ENCODE data around the gene ADAMTSL4. TPM values are rescaled to one million over a fixed set of nuclear protein-coding genes. Genes with fewer than 3 reads are reported as not detected.

Gene ADAMTSL4
- total and polyA plus RNA-seq, 5 donors from 2014 or later = 0.12 to 0.22 TPM; not detected in 3

Other genes starting within 250 kb of the ADAMTSL4 start
- gene PRPF3, start 227.9 kb upstream of the ADAMTSL4 start, total RNA-seq = 106 TPM
- gene PRPF3, start 227.9 kb upstream of the ADAMTSL4 start, polyA plus RNA-seq = 10 to 100 TPM; 13.4 to 19.7 (median 17.0) TPM
- gene RPRD2, start 185.3 kb upstream of the ADAMTSL4 start, total RNA-seq = 51.3 TPM
- gene RPRD2, start 185.3 kb upstream of the ADAMTSL4 start, polyA plus RNA-seq = 10 to 100 TPM; 24.0 to 34.0 (median 32.5) TPM
- 34.0 TPM for gene TARS2, start 62.0 kb upstream of the ADAMTSL4 start, total RNA-seq
- gene TARS2, start 62.0 kb upstream of the ADAMTSL4 start, polyA plus RNA-seq = 10 to 100 TPM; 28.6 to 36.6 (median 31.5) TPM
- gene ECM1, start 41.3 kb upstream of the ADAMTSL4 start, total RNA-seq = 0.22 TPM
- gene ECM1, start 41.3 kb upstream of the ADAMTSL4 start, polyA plus RNA-seq = under 1 TPM in 1 of 4 donors, not detected in 3; 0.10 TPM
- gene FALEC, start 33.7 kb upstream of the ADAMTSL4 start, total RNA-seq = not detected
- under 1 TPM in 1 of 4 donors, not detected in 3; 0.42 TPM for gene FALEC, start 33.7 kb upstream of the ADAMTSL4 start, polyA plus RNA-seq
- gene MCL1, start 30.2 kb downstream of the ADAMTSL4 start, total RNA-seq = 764 TPM
- gene MCL1, start 30.2 kb downstream of the ADAMTSL4 start, polyA plus RNA-seq = 100 to 1,000 TPM; 167 to 209 (median 178) TPM
- gene ENSA, start 80.2 kb downstream of the ADAMTSL4 start, total RNA-seq = 169 TPM
- gene ENSA, start 80.2 kb downstream of the ADAMTSL4 start, polyA plus RNA-seq = 10 to 100 TPM; 41.2 to 61.9 (median 52.4) TPM
- 8.6 TPM for gene GOLPH3L, start 147.7 kb downstream of the ADAMTSL4 start, total RNA-seq
- 10 to 100 TPM; 19.7 to 30.0 (median 24.9) TPM for gene GOLPH3L, start 147.7 kb downstream of the ADAMTSL4 start, polyA plus RNA-seq
- gene HORMAD1, start 171.5 kb downstream of the ADAMTSL4 start, total RNA-seq = not detected
- not detected for gene HORMAD1, start 171.5 kb downstream of the ADAMTSL4 start, polyA plus RNA-seq
- 114 TPM for gene CTSS, start 216.4 kb downstream of the ADAMTSL4 start, total RNA-seq
- 100 to 1,000 TPM; 158 to 227 (median 205) TPM for gene CTSS, start 216.4 kb downstream of the ADAMTSL4 start, polyA plus RNA-seq

All from CD4-positive, CD25-positive, alpha-beta regulatory T cell (primary cell).